H1 (cell line): Measurements from ENCODE around the gene AKR7A2. TPM values are rescaled to one million over a fixed set of nuclear protein-coding genes. Genes with fewer than 3 reads are reported as not detected.

Source experiments
- CEBPB ChIP-seq: IDR thresholded peaks from 2 replicates; pipeline ENCODE4 v1.6.1; 2012; ENCODE audit warnings: low read depth, low read length
- CHD1 ChIP-seq: IDR thresholded peaks from 2 replicates; pipeline ENCODE4 v1.6.1; 2012; ENCODE audit warnings: low read depth, low read length, improper control_type of control experiment
- CHD7 ChIP-seq: fragments of 300-600 bp; sonication (generic); IDR thresholded peaks from 2 replicates; pipeline ENCODE4 v1.7.1; 2012; ENCODE audit warnings: low read length, moderate library complexity, mild to moderate bottlenecking, inconsistent platforms; ENCODE audit not compliant: insufficient replicate concordance
- FOSL1 ChIP-seq: IDR thresholded peaks from 2 replicates; pipeline ENCODE4 v1.6.1; 2011; ENCODE audit warnings: mild to moderate bottlenecking, low read depth, low read length, moderate library complexity; ENCODE audit not compliant: insufficient read depth
- NANOG ChIP-seq: IDR thresholded peaks from 2 replicates; pipeline ENCODE4 v1.6.1; 2011; ENCODE audit warnings: low read length, low read depth, mild to moderate bottlenecking, inconsistent platforms; ENCODE audit not compliant: insufficient read depth, poor library complexity, severe bottlenecking
- SP4 ChIP-seq: IDR thresholded peaks from 2 replicates; pipeline ENCODE4 v1.6.1; 2012; ENCODE audit warnings: low read length, inconsistent platforms
- TAF7 ChIP-seq: optimal IDR thresholded peaks from 2 replicates; pipeline ENCODE3; 2011; ENCODE audit warnings: low read depth, mild to moderate bottlenecking, inconsistent platforms, low read length, moderate library complexity, borderline replicate concordance
- polyA plus RNA-seq, 7 experiments: library from polyadenylated mRNA; depleted of rRNA in 3 of 7; stranded (reverse) in 5 of 7; unstranded in 2 of 7; fragments of >200 nt in 5 of 7; fragments of 200-250 nt in 2 of 7; gene quantifications; 1 replicate in 5 of 7; 2 replicates in 1 of 7; 4 replicates in 1 of 7; pipeline versions ENCODE4 v1.2.1 to v1.2.3, GENCODE V29; 2011 to 2013; ENCODE audit warnings: missing spikeins in 2 of 7, mixed read lengths in 2 of 7
- total RNA-seq: library from RNA; stranded (reverse); fragmentation: NEBNext Ultra II Directional; extraction: Animal tissue kit (Norgen Biotek cat#: 25700); gene quantifications from 2 replicates; pipeline ENCODE4 v1.2.1, GENCODE V29; 2021

The AKR7A2 gene
- total and polyA plus RNA-seq, 2 of the 8 experiments (the other 6 are each of a cell fraction or from before 2014, with no cell fraction given): 32.0 to 48.3 TPM

GRCh38 chr1:19325368-19325957 is 13.5 kb upstream of the AKR7A2 start (continued):
- TF ChIP-seq CHD7: no peak
- TF ChIP-seq FOSL1: no peak
- no peak for TF ChIP-seq TAF7
- TF ChIP-seq CEBPB: no peak
- no peak for TF ChIP-seq CHD1
- TF ChIP-seq SP4: no peak
- no peak for TF ChIP-seq NANOG
